DOHH2 (cell line): Measurements from ENCODE around the gene CELSR3.

ENCODE experiments used
- H3F3A ChIP-seq: fragments of 200-600 bp; sonication (generic), shearing (Covaris generic); 2 replicates; pipeline ENCODE4 v1.6.0; 2016; ENCODE audit warnings: antibody characterized with exemption, mild to moderate bottlenecking; ENCODE audit not compliant: control insufficient read depth, insufficient read depth
- H3K27ac ChIP-seq: fragments of 200-600 bp; sonication (generic); 2 replicates; pipeline ENCODE4 v1.5.1; 2014; ENCODE audit warnings: low read depth, mild to moderate bottlenecking, low read length, moderate library complexity
- H3K27me3 ChIP-seq: fragments of 200-600 bp; sonication (generic); 2 replicates; pipeline ENCODE4 v1.6.1; 2014; ENCODE audit warnings: mild to moderate bottlenecking, low read length, mixed read lengths; ENCODE audit not compliant: control insufficient read depth
- H3K36me3 ChIP-seq: fragments of 200-600 bp; sonication (generic); 2 replicates; pipeline ENCODE4 v1.6.1; 2014; ENCODE audit warnings: mild to moderate bottlenecking, low read length, moderate library complexity, mixed read lengths; ENCODE audit not compliant: control insufficient read depth
- H3K4me1 ChIP-seq: fragments of 200-600 bp; sonication (generic); 2 replicates; pipeline ENCODE4 v1.6.1; 2014; ENCODE audit warnings: mild to moderate bottlenecking, low read length, mixed read lengths; ENCODE audit not compliant: control insufficient read depth
- H3K4me2 ChIP-seq: fragments of 200-600 bp; sonication (generic); 2 replicates; pipeline ENCODE4 v1.6.0; 2014; ENCODE audit warnings: mild to moderate bottlenecking, low read length, moderate library complexity
- H3K4me3 ChIP-seq: fragments of 200-600 bp; sonication (generic); 2 replicates; pipeline ENCODE4 v1.5.1; 2014; ENCODE audit warnings: mild to moderate bottlenecking, low read length, mixed read lengths
- H3K79me2 ChIP-seq: fragments of 200-600 bp; sonication (generic); 2 replicates; pipeline ENCODE4 v1.6.1; 2014; ENCODE audit warnings: mild to moderate bottlenecking, low read length, mixed read lengths; ENCODE audit not compliant: control insufficient read depth
- H3K9me2 ChIP-seq: fragments of 200-600 bp; sonication (generic); replicated peaks from 2 replicates; pipeline ENCODE4 v1.6.1; 2014; ENCODE audit warnings: mild to moderate bottlenecking, low read length, mixed read lengths; ENCODE audit not compliant: control insufficient read depth
- H3K9me3 ChIP-seq: fragments of 200-600 bp; sonication (generic); 2 replicates; pipeline ENCODE4 v1.6.1; 2014; ENCODE audit warnings: antibody characterized with exemption, low read length, mixed read lengths; ENCODE audit not compliant: control insufficient read depth, insufficient read depth
- H4K20me1 ChIP-seq: fragments of 200-600 bp; sonication (generic); 2 replicates; pipeline ENCODE4 v1.6.0; 2014; ENCODE audit warnings: low read depth, mild to moderate bottlenecking, antibody characterized with exemption, low read length, moderate library complexity; ENCODE audit not compliant: control insufficient read depth, insufficient read depth
- EZH2phosphoT487 ChIP-seq: fragments of 200-600 bp; sonication (generic); IDR thresholded peaks from 2 replicates; pipeline ENCODE4 v1.6.1; 2017; ENCODE audit warnings: borderline replicate concordance, mild to moderate bottlenecking, antibody characterized with exemption, low read length, moderate library complexity, mixed read lengths
- TF ChIP-seq, protein P1 (sequence below): fragments of 200-600 bp; sonication (generic); IDR thresholded peaks from one replicate; pipeline ENCODE4 v1.5.1; 2014; ENCODE audit warnings: antibody characterized with exemption, mild to moderate bottlenecking, low read depth, low read length; ENCODE audit not compliant: poor library complexity, severe bottlenecking

Gene CELSR3

DNA sequence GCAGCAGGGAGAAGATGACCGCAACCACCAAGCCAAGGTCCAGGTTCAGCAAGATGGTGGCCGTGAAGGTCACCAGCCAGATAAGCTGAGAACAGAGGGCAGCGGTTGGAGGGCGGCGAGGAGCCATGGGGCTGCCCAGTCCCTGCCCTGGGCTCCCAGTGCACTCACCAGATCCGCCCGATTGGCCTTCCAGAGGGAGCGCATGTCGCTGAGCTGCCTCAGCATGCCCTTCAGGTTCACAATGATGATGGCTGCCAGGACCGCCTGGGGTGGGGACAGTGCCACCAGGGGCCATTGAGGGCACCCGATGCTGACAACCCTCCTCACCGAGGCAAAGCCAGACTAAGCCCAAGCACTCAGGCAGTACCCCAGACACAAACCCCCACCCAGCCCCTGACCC lies 32.8 kb downstream of the CELSR3 start:
- H3K27me3 ChIP-seq: no peaks in the 10 kb centered on the region
- no peaks in the 10 kb centered on the region for H3K9me3 ChIP-seq
- H4K20me1 ChIP-seq: no peaks in the 10 kb centered on the region
- no peaks in the 10 kb centered on the region for H3K79me2 ChIP-seq
- H3F3A ChIP-seq: no peaks in the 10 kb centered on the region
- H3K27ac ChIP-seq: no peak overlapping the region
- H3K4me2 ChIP-seq: no peak overlapping the region
- no peaks in the 10 kb centered on the region for H3K9me2 ChIP-seq
- H3K36me3 ChIP-seq: peaks cover 27% of the 10 kb centered on the region
- H3K4me1 ChIP-seq: peaks cover 7% of the 10 kb centered on the region
- no peak overlapping the region for H3K4me3 ChIP-seq
- TF ChIP-seq EZH2phosphoT487: no peak
- TF ChIP-seq, protein P1, sequence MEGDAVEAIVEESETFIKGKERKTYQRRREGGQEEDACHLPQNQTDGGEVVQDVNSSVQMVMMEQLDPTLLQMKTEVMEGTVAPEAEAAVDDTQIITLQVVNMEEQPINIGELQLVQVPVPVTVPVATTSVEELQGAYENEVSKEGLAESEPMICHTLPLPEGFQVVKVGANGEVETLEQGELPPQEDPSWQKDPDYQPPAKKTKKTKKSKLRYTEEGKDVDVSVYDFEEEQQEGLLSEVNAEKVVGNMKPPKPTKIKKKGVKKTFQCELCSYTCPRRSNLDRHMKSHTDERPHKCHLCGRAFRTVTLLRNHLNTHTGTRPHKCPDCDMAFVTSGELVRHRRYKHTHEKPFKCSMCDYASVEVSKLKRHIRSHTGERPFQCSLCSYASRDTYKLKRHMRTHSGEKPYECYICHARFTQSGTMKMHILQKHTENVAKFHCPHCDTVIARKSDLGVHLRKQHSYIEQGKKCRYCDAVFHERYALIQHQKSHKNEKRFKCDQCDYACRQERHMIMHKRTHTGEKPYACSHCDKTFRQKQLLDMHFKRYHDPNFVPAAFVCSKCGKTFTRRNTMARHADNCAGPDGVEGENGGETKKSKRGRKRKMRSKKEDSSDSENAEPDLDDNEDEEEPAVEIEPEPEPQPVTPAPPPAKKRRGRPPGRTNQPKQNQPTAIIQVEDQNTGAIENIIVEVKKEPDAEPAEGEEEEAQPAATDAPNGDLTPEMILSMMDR: no peak

DNA sequence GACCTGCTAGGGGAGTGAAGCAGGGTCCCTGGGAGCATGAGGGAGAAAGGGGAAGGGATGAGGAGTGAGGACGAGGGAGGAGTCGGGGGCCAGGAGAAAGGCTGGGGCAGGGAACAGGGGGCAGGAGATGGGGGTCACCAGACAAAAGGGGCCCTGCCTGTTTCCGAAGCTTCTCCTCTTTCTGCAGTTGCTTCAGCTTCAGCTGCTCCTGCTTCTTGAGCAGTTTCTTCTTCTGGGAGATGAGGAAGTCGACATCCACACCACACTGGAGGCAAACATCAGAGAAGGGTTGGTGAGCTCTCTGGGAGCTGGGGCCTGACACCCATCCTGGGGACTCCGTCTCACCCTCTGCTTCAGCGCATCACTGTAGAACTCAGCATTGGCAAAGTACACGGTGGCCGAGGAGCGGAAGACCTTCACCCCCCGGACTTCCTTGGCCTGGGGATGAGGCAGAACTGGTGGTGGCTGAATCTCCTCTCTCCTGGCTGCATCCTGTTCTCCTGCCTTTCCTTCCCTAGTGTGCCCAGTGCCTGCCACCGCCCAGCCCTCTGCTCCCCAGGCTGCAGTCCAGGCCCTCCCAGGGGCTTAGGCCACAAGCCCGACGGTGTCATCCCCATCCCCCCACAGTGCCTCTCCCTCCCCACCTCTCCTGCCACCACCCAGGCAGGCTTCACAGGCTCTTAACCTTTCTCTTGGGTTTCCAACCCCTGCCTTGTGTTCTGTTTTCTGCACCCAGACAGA lies 34.2 kb downstream of the CELSR3 start:
- Histone ChIP-seq H3F3A (no peaks in the 10 kb centered on the region), H3K4me1 (peaks cover 7% of the 10 kb centered on the region), H3K79me2 (no peaks in the 10 kb centered on the region), H3K27me3 (no peaks in the 10 kb centered on the region), H3K36me3 (peaks cover 27% of the 10 kb centered on the region), H3K9me3 (no peaks in the 10 kb centered on the region), H3K9me2 (no peaks in the 10 kb centered on the region), H4K20me1 (no peaks in the 10 kb centered on the region), H3K4me3 (no peak overlapping the region), H3K27ac (no peak overlapping the region), H3K4me2 (no peak overlapping the region)
- no peak for TF ChIP-seq EZH2phosphoT487

DNA sequence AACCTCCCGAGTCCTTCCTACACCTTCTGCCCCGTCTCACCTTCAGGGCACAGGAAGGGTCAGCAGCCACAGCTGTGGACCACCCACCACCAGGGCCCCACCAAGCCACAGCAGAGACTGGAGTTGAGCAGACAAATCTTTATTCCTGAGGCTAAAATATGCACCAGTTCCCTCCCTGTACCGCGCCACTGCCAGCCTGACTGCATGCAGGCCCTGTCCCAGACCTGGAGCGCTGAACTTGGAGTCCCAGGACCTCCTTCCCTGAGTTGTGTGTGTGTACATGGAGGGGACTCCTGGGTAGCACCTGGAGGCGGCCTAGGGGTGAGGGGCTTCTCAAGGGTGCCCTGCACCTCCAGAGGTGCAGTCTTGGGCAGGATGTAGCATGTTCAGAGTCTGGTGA lies 37.1 kb downstream of the CELSR3 start:
- Histone ChIP-seq H3F3A (no peaks in the 10 kb centered on the region), H3K4me2 (no peak overlapping the region), H3K9me3 (no peaks in the 10 kb centered on the region), H3K4me1 (peaks cover 7% of the 10 kb centered on the region), H4K20me1 (no peaks in the 10 kb centered on the region), H3K36me3 (peaks cover 15% of the 10 kb centered on the region; the same call in 1 of the 2 replicates), H3K27me3 (no peaks in the 10 kb centered on the region), H3K27ac (no peak overlapping the region), H3K4me3 (no peak overlapping the region), H3K9me2 (no peaks in the 10 kb centered on the region), H3K79me2 (no peaks in the 10 kb centered on the region)
- TF ChIP-seq, protein P1: no peak

DNA sequence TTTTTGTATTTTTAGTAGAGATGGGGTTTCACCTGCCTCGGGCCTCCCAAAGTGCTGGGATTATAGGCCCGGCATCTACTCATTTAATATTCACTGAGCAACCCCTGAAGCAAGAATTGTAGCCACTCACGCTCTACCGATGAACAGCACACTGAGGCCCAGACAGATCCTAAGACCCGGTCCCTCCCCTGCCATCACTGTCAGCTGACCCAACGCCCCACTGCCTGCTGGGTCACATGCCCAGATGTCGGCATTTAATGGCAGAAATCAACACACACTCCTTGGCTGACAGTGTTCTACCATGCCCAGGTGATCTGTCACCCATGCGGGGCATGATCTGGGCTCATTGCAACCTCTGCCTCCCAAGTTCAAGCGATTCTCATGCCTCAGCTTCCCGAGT lies 37.9 kb downstream of the CELSR3 start:
- H3K27ac ChIP-seq: no peak overlapping the region

More for the DNA sequence above, 37.9 kb downstream of the CELSR3 start:
- H3K27me3 ChIP-seq: no peaks in the 10 kb centered on the region
- no peaks in the 10 kb centered on the region for H3K9me2 ChIP-seq
- no peaks in the 10 kb centered on the region for H4K20me1 ChIP-seq
- no peaks in the 10 kb centered on the region for H3K79me2 ChIP-seq
- peaks cover 7% of the 10 kb centered on the region for H3K4me1 ChIP-seq
- H3K36me3 ChIP-seq: peaks cover 15% of the 10 kb centered on the region; the same call in 1 of the 2 replicates
- H3K9me3 ChIP-seq: no peaks in the 10 kb centered on the region
- no peak overlapping the region for H3K4me3 ChIP-seq
- TF ChIP-seq EZH2phosphoT487: no peak
- TF ChIP-seq, protein P1: no peak
- no peak overlapping the region for H3K4me2 ChIP-seq
- no peaks in the 10 kb centered on the region for H3F3A ChIP-seq
